ENCODE measurements around the gene USP1. TPM values are rescaled to one million over a fixed set of nuclear protein-coding genes. Genes with fewer than 3 reads are reported as not detected.
A peak's percentile ranks its signal among the peaks of the same experiment; 100 is the strongest.

USP1 gene
- total RNA-seq = 32.2 and 34.2 TPM in 2 replicates
- long read RNA-seq, transcript USP1-201 (9 exons, 3,996 nt) = major isoform, 10 of 64 reads
- long read RNA-seq, partial matches to known transcripts = 50 of 64 reads
- long read RNA-seq, other reads (novel, unspliced or antisense) = 3 of 64 reads

DNA sequence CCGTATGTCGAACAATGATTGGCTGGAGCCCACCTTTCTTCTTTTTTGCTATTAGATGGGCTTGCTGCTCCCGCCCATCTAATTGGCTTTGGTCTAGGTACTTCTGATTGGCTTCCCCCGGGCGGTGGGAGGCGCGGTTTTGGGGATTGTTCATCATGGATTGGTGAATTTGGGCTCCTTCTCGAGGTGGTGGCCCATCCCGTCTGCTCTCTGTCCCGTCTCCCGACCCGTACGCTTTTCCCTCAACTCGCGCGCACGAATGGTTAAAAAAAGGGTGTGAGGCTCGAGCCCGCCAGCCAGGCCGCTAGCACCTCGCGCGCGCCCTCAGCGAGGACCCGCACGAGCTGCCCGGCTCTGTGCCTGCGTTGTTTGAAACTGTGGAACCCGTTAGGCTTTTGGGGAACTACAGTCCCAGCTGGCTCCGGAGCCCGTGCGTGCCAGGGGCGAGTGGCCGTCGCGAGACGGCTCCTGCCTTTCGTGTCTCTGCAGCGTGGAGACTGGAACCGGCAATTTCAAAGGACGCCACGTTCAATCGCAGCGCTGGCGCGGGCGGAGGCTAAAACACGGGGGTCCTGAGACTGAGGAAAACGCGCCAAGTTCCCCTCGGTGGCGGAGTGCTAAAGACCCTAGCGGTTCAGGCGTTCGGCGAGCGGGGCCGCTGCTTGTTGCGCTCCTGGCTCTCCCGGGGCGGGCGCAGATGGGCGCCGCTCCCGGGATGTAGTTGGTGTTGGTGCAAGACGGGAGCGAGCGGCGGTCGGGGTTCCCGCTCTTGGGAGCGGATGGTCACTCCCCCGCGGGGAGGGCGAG is at the start of gene USP1:
Gene USP1, plus strand, starts transcription at position 584 of the 807 bp plus-strand sequence. CDS start 2,819 bp downstream, outside the sequence.
- TF ChIP-seq, protein P1, sequence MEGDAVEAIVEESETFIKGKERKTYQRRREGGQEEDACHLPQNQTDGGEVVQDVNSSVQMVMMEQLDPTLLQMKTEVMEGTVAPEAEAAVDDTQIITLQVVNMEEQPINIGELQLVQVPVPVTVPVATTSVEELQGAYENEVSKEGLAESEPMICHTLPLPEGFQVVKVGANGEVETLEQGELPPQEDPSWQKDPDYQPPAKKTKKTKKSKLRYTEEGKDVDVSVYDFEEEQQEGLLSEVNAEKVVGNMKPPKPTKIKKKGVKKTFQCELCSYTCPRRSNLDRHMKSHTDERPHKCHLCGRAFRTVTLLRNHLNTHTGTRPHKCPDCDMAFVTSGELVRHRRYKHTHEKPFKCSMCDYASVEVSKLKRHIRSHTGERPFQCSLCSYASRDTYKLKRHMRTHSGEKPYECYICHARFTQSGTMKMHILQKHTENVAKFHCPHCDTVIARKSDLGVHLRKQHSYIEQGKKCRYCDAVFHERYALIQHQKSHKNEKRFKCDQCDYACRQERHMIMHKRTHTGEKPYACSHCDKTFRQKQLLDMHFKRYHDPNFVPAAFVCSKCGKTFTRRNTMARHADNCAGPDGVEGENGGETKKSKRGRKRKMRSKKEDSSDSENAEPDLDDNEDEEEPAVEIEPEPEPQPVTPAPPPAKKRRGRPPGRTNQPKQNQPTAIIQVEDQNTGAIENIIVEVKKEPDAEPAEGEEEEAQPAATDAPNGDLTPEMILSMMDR (IDR thresholded peaks at IDR 0.05; ENCODE audit: unreplicated experiment) = no peak
- Mint-ChIP-seq H3K27me3 (no peaks in the 10 kb centered on the region), H3K4me1 (ENCODE audit: low read depth) (peaks cover 20% of the 10 kb centered on the region), H3K27ac (peak within 1 kb of the TSS; percentile 100), H3K4me3 (ENCODE audit: low read depth) (peak within 1 kb of the TSS; percentile 84), H3K9me3 (ENCODE audit: low read depth) (peaks cover 3% of the 10 kb centered on the region), H3K36me3 (ENCODE audit: insufficient read depth) (peaks cover 2% of the 10 kb centered on the region)
- DNase-seq (ENCODE audit: low spot score, unreplicated experiment) = peak; percentile 88

GRCh38 chr1:62389531-62389930 is 47.3 kb upstream of the USP1 start:
- Mint-ChIP-seq H3K36me3 (ENCODE audit: insufficient read depth) (no peaks in the 10 kb centered on the region), H3K4me3 (ENCODE audit: low read depth) (no peak overlapping the region), H3K4me1 (ENCODE audit: low read depth) (peaks cover 15% of the 10 kb centered on the region), H3K9me3 (ENCODE audit: low read depth) (no peaks in the 10 kb centered on the region), H3K27me3 (peaks cover 12% of the 10 kb centered on the region), H3K27ac (no peak overlapping the region)
- no peak for DNase-seq (ENCODE audit: low spot score, unreplicated experiment)
- TF ChIP-seq, protein P1 (IDR thresholded peaks at IDR 0.05; ENCODE audit: unreplicated experiment) = no peak

- H3K27me3 Mint-ChIP-seq = peaks cover 12% of the 10 kb centered on the region
- no peaks in the 10 kb centered on the region for H3K36me3 Mint-ChIP-seq (ENCODE audit: insufficient read depth)
- no peaks in the 10 kb centered on the region for H3K9me3 Mint-ChIP-seq (ENCODE audit: low read depth)
- TF ChIP-seq, protein P1 (IDR thresholded peaks at IDR 0.05; ENCODE audit: unreplicated experiment) = no peak
- DNase-seq (ENCODE audit: low spot score, unreplicated experiment) = no peak
- no peak overlapping the region for H3K27ac Mint-ChIP-seq
- H3K4me1 Mint-ChIP-seq (ENCODE audit: low read depth) = peaks cover 15% of the 10 kb centered on the region
- no peak overlapping the region for H3K4me3 Mint-ChIP-seq (ENCODE audit: low read depth)
These were observed 46.8 kb upstream of the USP1 start for GRCh38 chr1:62390071-62390470.

DNA sequence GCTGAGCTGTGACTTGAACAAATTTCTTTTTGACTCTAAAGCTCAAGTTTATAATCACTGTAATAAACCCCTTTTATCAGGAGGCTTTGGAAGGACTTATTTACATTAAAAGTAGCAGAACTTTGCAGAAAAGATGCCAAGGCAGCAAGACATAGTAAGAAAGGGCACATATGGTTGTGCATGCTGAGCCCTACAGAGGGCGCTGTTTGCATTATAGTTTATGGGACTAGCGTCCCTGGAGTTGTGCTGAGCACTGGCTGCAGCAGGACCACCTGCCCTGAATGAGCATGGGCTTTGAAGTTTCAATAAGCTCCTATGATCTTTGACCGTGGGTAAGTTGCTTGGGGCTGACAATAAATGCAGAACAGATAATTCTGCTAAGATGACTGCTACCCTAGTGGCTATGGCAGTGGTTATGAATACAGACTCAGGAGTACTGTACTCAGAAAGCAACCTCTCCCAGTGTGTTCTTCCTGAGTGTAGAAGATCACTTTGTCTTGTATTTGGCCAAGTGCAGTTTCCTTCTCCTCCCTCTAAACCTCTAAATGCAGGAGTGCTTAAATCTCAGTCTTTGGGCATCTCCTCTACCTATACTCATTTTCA is 45.4 kb upstream of the USP1 start:
- Mint-ChIP-seq H3K27ac (no peak overlapping the region), H3K9me3 (ENCODE audit: low read depth) (no peaks in the 10 kb centered on the region), H3K4me3 (ENCODE audit: low read depth) (no peak overlapping the region)

GRCh38 chr1:62392951-62393350 is 43.9 kb upstream of the USP1 start:
- Mint-ChIP-seq H3K4me1 (ENCODE audit: low read depth) (no peaks in the 10 kb centered on the region), H3K4me3 (ENCODE audit: low read depth) (no peak overlapping the region), H3K36me3 (ENCODE audit: insufficient read depth) (no peaks in the 10 kb centered on the region), H3K27ac (no peak overlapping the region), H3K27me3 (peaks cover 12% of the 10 kb centered on the region), H3K9me3 (ENCODE audit: low read depth) (no peaks in the 10 kb centered on the region)
- no peak for DNase-seq (ENCODE audit: low spot score, unreplicated experiment)
- TF ChIP-seq, protein P1 (IDR thresholded peaks at IDR 0.05; ENCODE audit: unreplicated experiment) = no peak

More for the DNA sequence above, 45.4 kb upstream of the USP1 start:
- DNase-seq (ENCODE audit: low spot score, unreplicated experiment) = no peak
- H3K36me3 Mint-ChIP-seq (ENCODE audit: insufficient read depth) = no peaks in the 10 kb centered on the region
- H3K27me3 Mint-ChIP-seq = peaks cover 12% of the 10 kb centered on the region
- H3K4me1 Mint-ChIP-seq (ENCODE audit: low read depth) = peaks cover 9% of the 10 kb centered on the region
- TF ChIP-seq, protein P1 (IDR thresholded peaks at IDR 0.05; ENCODE audit: unreplicated experiment) = peak; percentile 63
